Measurements from ENCODE around the gene CRELD2.

The CRELD2 gene

GRCh38 chr22:49972163-49973017 is 54.0 kb downstream of the CRELD2 start:
- TF ChIP-seq SIN3A (IDR thresholded peaks at IDR 0.05; ENCODE audit: borderline replicate concordance, insufficient read depth, low read length) = no peak
- TF ChIP-seq FOXP2 (optimal IDR thresholded peaks at IDR 0.05; ENCODE audit: borderline replicate concordance, extremely low read depth, extremely low read length, insufficient read depth) = no peak

GRCh38 chr22:49973018-49973961 is 54.9 kb downstream of the CRELD2 start:
- TF ChIP-seq TAF1 (IDR thresholded peaks at IDR 0.05; ENCODE audit: borderline replicate concordance, insufficient read depth, low read length) (no peak), POLR2AphosphoS5 (IDR thresholded peaks at IDR 0.05; ENCODE audit: low read depth, low read length) (no peak), SIN3A (IDR thresholded peaks at IDR 0.05; ENCODE audit: borderline replicate concordance, insufficient read depth, low read length) (no peak)
- TF ChIP-seq, protein P1, sequence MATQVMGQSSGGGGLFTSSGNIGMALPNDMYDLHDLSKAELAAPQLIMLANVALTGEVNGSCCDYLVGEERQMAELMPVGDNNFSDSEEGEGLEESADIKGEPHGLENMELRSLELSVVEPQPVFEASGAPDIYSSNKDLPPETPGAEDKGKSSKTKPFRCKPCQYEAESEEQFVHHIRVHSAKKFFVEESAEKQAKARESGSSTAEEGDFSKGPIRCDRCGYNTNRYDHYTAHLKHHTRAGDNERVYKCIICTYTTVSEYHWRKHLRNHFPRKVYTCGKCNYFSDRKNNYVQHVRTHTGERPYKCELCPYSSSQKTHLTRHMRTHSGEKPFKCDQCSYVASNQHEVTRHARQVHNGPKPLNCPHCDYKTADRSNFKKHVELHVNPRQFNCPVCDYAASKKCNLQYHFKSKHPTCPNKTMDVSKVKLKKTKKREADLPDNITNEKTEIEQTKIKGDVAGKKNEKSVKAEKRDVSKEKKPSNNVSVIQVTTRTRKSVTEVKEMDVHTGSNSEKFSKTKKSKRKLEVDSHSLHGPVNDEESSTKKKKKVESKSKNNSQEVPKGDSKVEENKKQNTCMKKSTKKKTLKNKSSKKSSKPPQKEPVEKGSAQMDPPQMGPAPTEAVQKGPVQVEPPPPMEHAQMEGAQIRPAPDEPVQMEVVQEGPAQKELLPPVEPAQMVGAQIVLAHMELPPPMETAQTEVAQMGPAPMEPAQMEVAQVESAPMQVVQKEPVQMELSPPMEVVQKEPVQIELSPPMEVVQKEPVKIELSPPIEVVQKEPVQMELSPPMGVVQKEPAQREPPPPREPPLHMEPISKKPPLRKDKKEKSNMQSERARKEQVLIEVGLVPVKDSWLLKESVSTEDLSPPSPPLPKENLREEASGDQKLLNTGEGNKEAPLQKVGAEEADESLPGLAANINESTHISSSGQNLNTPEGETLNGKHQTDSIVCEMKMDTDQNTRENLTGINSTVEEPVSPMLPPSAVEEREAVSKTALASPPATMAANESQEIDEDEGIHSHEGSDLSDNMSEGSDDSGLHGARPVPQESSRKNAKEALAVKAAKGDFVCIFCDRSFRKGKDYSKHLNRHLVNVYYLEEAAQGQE (IDR thresholded peaks at IDR 0.05; ENCODE audit: insufficient read depth in 1 of 2, low read depth in 2 of 2, low read length in 2 of 2) = no peak

DNA sequence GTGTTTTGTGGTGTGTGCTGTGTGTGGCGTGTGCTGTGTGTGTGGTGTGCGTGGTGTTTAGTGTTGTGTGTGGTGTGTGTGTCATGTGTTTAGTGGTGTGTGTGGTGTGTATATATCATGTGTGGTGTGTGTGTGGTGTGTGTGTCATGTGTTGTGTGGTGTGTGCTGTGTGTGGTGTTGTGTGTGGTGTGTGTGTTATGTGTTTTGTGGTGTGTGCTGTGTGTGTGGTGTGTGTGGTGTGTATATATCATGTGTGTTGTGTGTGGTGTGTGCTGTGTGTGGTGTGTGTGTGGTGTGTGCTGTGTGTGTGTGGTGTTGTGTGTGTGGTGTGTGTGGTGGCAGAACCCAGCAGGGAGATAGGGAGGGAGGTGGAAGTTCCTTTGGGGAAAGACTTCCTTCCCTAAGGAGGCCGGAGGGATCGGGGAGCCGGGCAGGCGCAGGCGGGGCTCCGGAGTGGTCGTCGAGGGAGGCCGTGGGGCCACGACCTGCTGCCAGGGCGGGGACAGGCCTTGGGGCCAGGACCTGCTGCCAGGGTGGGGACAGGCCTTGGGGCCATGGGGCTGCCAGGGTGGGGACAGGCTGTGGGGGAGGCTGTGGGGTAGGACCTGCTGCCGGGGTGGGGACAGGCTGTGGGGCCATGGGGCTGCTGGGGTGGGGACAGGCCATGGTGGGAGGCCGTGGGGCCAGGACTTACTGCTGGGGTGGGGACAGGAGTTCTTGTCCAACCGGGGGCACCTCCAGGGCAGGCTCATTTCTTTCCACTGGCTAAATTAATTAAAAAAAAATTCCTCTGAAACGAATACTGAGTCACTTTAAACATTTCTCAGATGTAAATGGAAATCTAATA is 57.3 kb downstream of the CRELD2 start:
- TF ChIP-seq SIN3A (IDR thresholded peaks at IDR 0.05; ENCODE audit: borderline replicate concordance, insufficient read depth, low read length) (no peak), FOXP2 (optimal IDR thresholded peaks at IDR 0.05; ENCODE audit: borderline replicate concordance, extremely low read depth, extremely low read length, insufficient read depth) (no peak)
- TF ChIP-seq, protein P1 (IDR thresholded peaks at IDR 0.05; ENCODE audit: insufficient read depth in 1 of 2, low read depth in 2 of 2, low read length in 2 of 2) = no peak

DNA sequence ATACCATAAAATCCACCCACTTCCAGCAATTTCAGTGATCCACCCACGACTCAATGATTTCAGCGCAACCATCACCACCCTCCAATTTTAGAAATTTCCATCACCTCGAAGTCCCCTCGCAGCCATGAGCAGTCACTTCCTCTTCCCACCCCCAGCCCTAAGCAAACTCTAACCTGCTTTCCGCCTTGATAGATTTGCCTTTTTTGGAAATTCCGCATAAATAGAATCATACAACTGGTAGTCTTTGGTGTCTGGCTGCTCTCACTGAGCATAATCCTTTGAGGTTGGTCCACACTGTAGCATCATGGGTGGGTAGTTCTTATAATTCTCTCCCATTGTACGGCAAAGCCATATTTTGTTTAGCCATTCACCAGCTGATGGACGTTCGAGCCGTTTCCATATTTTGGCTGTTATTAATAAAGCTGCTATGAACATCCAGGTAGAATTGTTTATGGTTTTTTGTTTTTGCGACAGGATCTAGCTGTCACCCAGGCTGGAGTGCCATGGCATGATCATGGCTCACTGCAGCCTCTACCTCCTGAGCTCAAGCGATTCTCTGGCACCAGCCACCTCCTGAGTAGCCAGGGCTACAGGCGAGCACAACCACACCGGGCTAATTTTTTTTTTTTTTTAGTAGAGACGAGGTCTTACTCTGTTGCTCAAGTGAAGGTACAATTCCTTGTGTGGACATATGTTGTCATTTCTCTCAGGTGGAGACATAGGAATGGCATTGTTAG is 58.2 kb downstream of the CRELD2 start:
- TF ChIP-seq, protein P1 (IDR thresholded peaks at IDR 0.05; ENCODE audit: insufficient read depth in 1 of 2, low read depth in 2 of 2, low read length in 2 of 2) = no peak
- no peak for TF ChIP-seq POLR2AphosphoS5 (IDR thresholded peaks at IDR 0.05; ENCODE audit: low read depth, low read length)
- TF ChIP-seq TAF1 (IDR thresholded peaks at IDR 0.05; ENCODE audit: borderline replicate concordance, insufficient read depth, low read length) = no peak
- TF ChIP-seq FOXP2 (optimal IDR thresholded peaks at IDR 0.05; ENCODE audit: borderline replicate concordance, extremely low read depth, extremely low read length, insufficient read depth) = no peak
- no peak for TF ChIP-seq SIN3A (IDR thresholded peaks at IDR 0.05; ENCODE audit: borderline replicate concordance, insufficient read depth, low read length)

Measured in PFSK-1 (cell line).